ENCODE results near the gene TRIM39.

DNA sequence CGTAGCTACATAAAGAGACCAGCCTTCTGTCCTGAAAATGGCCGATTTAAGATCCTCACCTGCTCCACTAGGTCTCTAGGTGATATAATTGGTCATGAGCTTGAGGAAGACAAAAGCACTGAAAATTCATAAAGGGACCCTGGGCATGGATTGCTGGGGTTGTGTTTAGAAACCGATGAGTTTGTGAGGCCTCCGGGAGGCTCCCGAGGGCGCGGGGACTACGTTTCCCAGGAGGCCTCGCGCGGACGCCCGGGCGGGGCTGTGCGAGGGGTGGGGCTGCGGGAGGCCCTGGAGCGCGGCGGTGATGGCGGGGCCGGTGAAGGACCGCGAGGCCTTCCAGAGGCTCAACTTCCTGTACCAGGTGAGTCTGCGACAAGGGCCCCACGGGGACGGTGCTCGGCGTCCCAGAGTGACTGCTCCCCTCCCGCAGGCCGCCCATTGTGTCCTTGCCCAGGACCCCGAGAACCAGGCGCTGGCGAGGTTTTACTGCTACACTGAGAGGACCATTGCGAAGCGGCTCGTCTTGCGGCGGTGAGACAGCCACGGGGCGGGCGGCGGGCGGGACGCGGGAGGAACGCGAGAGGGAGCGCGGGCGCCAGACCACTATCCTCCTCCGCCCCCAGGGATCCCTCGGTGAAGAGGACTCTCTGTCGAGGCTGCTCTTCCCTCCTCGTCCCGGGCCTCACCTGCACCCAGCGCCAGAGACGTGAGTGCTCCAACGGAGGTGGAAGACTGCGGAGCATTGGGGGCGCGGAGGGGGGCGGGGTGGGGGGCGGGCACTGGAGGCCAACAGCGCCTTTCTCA is 18.3 kb downstream of the TRIM39 start, which contains the start of gene RPP21:
- no peak for TF ChIP-seq ZNF19 (tag by site-specific recombination; IDR thresholded peaks at IDR 0.05; ENCODE audit: low read depth)
- TF ChIP-seq, protein P1, sequence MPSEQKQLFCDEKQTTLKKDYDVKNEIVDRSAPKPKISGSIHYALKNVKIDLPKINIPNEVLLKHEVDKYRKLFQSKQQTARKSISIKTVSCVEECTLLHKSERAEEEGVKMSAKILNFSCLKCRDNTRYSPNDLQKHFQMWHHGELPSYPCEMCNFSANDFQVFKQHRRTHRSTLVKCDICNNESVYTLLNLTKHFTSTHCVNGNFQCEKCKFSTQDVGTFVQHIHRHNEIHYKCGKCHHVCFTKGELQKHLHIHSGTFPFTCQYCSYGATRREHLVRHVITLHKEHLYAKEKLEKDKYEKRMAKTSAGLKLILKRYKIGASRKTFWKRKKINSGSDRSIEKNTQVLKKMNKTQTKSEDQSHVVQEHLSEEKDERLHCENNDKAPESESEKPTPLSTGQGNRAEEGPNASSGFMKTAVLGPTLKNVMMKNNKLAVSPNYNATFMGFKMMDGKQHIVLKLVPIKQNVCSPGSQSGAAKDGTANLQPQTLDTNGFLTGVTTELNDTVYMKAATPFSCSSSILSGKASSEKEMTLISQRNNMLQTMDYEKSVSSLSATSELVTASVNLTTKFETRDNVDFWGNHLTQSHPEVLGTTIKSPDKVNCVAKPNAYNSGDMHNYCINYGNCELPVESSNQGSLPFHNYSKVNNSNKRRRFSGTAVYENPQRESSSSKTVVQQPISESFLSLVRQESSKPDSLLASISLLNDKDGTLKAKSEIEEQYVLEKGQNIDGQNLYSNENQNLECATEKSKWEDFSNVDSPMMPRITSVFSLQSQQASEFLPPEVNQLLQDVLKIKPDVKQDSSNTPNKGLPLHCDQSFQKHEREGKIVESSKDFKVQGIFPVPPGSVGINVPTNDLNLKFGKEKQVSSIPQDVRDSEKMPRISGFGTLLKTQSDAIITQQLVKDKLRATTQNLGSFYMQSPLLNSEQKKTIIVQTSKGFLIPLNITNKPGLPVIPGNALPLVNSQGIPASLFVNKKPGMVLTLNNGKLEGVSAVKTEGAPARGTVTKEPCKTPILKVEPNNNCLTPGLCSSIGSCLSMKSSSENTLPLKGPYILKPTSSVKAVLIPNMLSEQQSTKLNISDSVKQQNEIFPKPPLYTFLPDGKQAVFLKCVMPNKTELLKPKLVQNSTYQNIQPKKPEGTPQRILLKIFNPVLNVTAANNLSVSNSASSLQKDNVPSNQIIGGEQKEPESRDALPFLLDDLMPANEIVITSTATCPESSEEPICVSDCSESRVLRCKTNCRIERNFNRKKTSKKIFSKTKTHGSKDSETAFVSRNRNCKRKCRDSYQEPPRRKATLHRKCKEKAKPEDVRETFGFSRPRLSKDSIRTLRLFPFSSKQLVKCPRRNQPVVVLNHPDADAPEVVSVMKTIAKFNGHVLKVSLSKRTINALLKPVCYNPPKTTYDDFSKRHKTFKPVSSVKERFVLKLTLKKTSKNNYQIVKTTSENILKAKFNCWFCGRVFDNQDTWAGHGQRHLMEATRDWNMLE (tag by site-specific recombination; conservative IDR thresholded peaks at IDR 0.05; ENCODE audit: low read depth) = no peak
- TF ChIP-seq, protein P2, sequence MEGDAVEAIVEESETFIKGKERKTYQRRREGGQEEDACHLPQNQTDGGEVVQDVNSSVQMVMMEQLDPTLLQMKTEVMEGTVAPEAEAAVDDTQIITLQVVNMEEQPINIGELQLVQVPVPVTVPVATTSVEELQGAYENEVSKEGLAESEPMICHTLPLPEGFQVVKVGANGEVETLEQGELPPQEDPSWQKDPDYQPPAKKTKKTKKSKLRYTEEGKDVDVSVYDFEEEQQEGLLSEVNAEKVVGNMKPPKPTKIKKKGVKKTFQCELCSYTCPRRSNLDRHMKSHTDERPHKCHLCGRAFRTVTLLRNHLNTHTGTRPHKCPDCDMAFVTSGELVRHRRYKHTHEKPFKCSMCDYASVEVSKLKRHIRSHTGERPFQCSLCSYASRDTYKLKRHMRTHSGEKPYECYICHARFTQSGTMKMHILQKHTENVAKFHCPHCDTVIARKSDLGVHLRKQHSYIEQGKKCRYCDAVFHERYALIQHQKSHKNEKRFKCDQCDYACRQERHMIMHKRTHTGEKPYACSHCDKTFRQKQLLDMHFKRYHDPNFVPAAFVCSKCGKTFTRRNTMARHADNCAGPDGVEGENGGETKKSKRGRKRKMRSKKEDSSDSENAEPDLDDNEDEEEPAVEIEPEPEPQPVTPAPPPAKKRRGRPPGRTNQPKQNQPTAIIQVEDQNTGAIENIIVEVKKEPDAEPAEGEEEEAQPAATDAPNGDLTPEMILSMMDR (tag by site-specific recombination; IDR thresholded peaks at IDR 0.05) = peak; percentile 44; the same call in 1 of the 2 replicates
- TF ChIP-seq, protein P3, sequence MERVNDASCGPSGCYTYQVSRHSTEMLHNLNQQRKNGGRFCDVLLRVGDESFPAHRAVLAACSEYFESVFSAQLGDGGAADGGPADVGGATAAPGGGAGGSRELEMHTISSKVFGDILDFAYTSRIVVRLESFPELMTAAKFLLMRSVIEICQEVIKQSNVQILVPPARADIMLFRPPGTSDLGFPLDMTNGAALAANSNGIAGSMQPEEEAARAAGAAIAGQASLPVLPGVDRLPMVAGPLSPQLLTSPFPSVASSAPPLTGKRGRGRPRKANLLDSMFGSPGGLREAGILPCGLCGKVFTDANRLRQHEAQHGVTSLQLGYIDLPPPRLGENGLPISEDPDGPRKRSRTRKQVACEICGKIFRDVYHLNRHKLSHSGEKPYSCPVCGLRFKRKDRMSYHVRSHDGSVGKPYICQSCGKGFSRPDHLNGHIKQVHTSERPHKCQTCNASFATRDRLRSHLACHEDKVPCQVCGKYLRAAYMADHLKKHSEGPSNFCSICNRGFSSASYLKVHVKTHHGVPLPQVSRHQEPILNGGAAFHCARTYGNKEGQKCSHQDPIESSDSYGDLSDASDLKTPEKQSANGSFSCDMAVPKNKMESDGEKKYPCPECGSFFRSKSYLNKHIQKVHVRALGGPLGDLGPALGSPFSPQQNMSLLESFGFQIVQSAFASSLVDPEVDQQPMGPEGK (tag by site-specific recombination; IDR thresholded peaks at IDR 0.05) = peak; percentile 83
- peak; percentile 93 for TF ChIP-seq ZNF335 (tag by site-specific recombination; conservative IDR thresholded peaks at IDR 0.05)
